HL-60/S4 treated with phorbol 12-myristate 13-acetate at 8.2 ng/mL for 4 days and 3 days (cell line): ENCODE measurements around the gene TM9SF4.

ENCODE experiments used
- in situ Hi-C: fragments of 300-500 bp; cut with MboI; formaldehyde crosslinking; loops from 2 replicates; pipeline ENCODE4 v1.15.0; 2022; ENCODE audit warnings: low sequenced_read_pairs

TM9SF4 gene

GRCh38 chr20:32109392-32110172 lies at the start of gene TM9SF4:
TM9SF4 (plus strand) TSS chr20:32109714; CDS start chr20:32109741, 27 bp downstream.
- in situ Hi-C loops, result no loop called here

- in situ Hi-C loops, result no loop called here
Observed at GRCh38 chr20:32062776-32063170, 46.7 kb upstream of the TM9SF4 start.

DNA sequence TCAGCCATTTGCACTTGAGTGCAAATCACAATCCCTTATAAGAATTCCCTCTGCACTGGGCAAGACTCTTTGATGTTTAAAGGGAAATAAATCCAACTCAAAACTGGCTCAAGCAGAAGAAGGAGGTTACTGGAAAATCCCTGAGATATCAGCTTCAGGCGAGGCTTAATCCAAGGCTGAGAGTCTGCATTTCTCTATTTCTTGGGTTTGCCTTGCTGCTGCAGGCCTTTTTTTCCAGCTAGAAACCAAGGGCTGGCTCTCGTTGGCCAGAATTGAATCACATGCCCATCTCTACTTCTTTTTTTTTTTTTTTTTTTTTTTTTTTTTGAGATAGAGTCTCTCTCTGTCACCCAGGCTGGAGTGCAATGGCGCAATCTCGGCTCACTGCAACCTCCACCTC lies 45.8 kb upstream of the TM9SF4 start:
- in situ Hi-C loops, result no loop called here

GRCh38 chr20:32064667-32065066 lies 44.8 kb upstream of the TM9SF4 start:
- in situ Hi-C loops, result no loop called here

GRCh38 chr20:32067234-32067821 lies 42.2 kb upstream of the TM9SF4 start:
- in situ Hi-C loops, result no loop called here

DNA sequence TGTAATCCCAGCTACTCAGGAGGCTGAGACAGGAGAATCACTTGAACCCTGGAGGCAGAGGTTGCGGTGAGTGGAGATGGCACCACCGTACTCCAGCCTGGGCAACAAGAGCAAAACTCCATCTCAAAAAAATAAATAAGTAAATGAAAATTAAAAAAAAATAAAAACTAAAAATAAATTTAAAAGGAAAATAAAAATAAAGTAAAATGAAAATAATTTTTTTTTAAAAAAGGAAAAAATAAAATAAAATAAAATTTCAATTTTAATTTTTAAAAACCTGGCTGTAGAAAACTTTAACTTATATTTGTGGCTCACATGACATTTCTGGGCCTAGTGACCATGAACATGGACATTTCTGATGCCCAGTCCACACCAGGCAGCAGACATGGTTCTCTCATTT lies 41.3 kb upstream of the TM9SF4 start:
- in situ Hi-C loops, result no loop called here

GRCh38 chr20:32069711-32070110 lies 39.8 kb upstream of the TM9SF4 start:
- in situ Hi-C loops, result no loop called here

GRCh38 chr20:32070282-32070681 lies 39.2 kb upstream of the TM9SF4 start:
- in situ Hi-C loops, result no loop called here

GRCh38 chr20:32070690-32071213 lies 38.8 kb upstream of the TM9SF4 start:
- in situ Hi-C loops, result no loop called here

GRCh38 chr20:32071395-32072167 lies 37.9 kb upstream of the TM9SF4 start:
- in situ Hi-C loops, result no loop called here

- in situ Hi-C loops, result no loop called here
Observed at GRCh38 chr20:32072168-32072750, 37.3 kb upstream of the TM9SF4 start.

GRCh38 chr20:32075534-32075933 lies 34.0 kb upstream of the TM9SF4 start:
- in situ Hi-C loops, result no loop called here

GRCh38 chr20:32077190-32077589 lies 32.3 kb upstream of the TM9SF4 start:
- in situ Hi-C loops, result no loop called here

DNA sequence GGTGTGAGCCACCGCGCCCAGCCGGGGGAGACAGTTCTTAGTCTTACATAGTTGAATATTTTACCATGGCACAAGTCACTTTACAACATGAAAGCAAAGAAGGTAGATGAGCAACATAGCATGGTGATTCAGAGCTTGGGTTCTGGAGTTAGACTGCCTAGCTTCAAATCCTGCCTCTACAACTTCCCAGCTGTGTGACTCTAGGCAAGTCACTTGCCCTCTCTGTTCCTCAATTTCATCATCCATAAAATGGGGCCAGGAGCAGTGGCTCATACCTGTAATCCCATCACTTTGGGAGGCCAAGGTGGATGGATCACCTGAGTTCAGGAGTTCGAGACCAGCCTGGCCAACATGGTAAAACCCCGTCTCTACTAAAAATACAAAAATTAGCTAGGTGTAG lies 31.2 kb upstream of the TM9SF4 start:
- in situ Hi-C loops, result no loop called here

DNA sequence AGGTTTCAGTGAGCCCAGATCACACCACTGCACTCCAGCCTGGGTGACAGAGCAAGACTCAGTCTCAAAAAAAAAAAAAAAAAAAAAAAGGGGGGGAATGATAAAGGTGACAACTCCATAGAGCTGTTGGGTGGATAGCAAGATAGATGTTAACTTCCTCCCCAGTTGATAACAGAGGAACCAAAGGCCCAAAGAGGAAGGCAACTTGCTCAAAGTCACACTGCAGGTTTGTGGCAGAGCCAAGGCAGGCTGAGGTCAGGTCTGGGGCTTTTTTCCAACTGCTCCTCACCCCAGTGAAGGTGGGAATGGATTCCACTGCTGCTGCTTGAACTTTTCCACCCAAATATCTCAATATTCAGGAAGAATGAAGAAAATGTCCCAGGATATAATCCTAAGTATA lies 30.7 kb upstream of the TM9SF4 start:
- in situ Hi-C loops, result no loop called here

- in situ Hi-C loops, result loop anchor here (10.0 kb wide), 1 partner anchor 255 kb away; no protein-coding TSS in a partner anchor
Observed at GRCh38 chr20:32079655-32080109, 29.8 kb upstream of the TM9SF4 start.

GRCh38 chr20:32080783-32081182 lies 28.7 kb upstream of the TM9SF4 start:
- in situ Hi-C loops, result loop anchor here (10.0 kb wide), 1 partner anchor 256 kb away; no protein-coding TSS in a partner anchor

GRCh38 chr20:32083469-32083868 lies 26.0 kb upstream of the TM9SF4 start:
- in situ Hi-C loops, result loop anchor here (10.0 kb wide), 1 partner anchor 259 kb away; no protein-coding TSS in a partner anchor

GRCh38 chr20:32087070-32087469 lies 22.4 kb upstream of the TM9SF4 start:
- in situ Hi-C loops, result loop anchor here (10.0 kb wide), 1 partner anchor 262 kb away; no protein-coding TSS in a partner anchor

GRCh38 chr20:32088759-32089158 lies 20.8 kb upstream of the TM9SF4 start:
- in situ Hi-C loops, result loop anchor here (10.0 kb wide), 1 partner anchor 264 kb away; no protein-coding TSS in a partner anchor
